CD14-positive monocyte (primary cell): ENCODE results near the gene NUTM2G. TPM values are rescaled to one million over a fixed set of nuclear protein-coding genes. Genes with fewer than 3 reads are reported as not detected.
A peak's percentile ranks its signal among the peaks of the same experiment; 100 is the strongest.
"Not testable (repeated sequence)": the region's sequence is repeated elsewhere in the genome, so short reads cannot be mapped to it uniquely, and the experiment has no call there.

ENCODE experiments used
- DNase-seq, 3 donors: peaks; one replicate each; pipeline ENCODE4 v3.0.0-alpha.2; 2011 to 2022
- H2AFZ ChIP-seq: 2 replicates; pipeline ENCODE4 v1.6.0; 2012; ENCODE audit warnings: mild to moderate bottlenecking, low read depth, low read length, inconsistent platforms; ENCODE audit not compliant: insufficient read depth, poor library complexity, severe bottlenecking
- H3K27ac ChIP-seq, 2 donors: 1 replicate in 1 of 2; 2 replicates in 1 of 2; pipeline ENCODE4 v1.5.1; 2012 to 2013; ENCODE audit warnings: low read length in 2 of 2, control low read depth in 1 of 2, inconsistent platforms in 1 of 2, low read depth in 1 of 2, mild to moderate bottlenecking in 1 of 2
- H3K27me3 ChIP-seq, 2 donors: one replicate each; pipeline versions ENCODE4 v1.6.0 to v1.6.1; 2011 to 2013; ENCODE audit warnings: low read length in 2 of 2; ENCODE audit not compliant: control insufficient read depth in 2 of 2, insufficient read depth in 2 of 2
- H3K36me3 ChIP-seq, 2 donors: replicated peaks in 1 of 2; 1 replicate in 1 of 2; 2 replicates in 1 of 2; pipeline versions ENCODE4 v1.5.1 to v1.6.1; 2012 to 2013; ENCODE audit warnings: low read length in 2 of 2, control low read depth in 1 of 2, inconsistent platforms in 1 of 2, mild to moderate bottlenecking in 1 of 2; ENCODE audit not compliant: insufficient read depth in 2 of 2, control insufficient read depth in 1 of 2
- H3K4me1 ChIP-seq, 2 donors: 1 replicate in 1 of 2; 2 replicates in 1 of 2; pipeline versions ENCODE4 v1.5.1 to v1.6.1; 2012 to 2013; ENCODE audit warnings: low read length in 2 of 2, control low read depth in 1 of 2, inconsistent platforms in 1 of 2, mild to moderate bottlenecking in 1 of 2, moderate library complexity in 1 of 2; ENCODE audit not compliant: insufficient read depth in 2 of 2, control insufficient read depth in 1 of 2
- H3K4me2 ChIP-seq: replicated peaks from 2 replicates; pipeline ENCODE3; 2012; ENCODE audit warnings: low read length, moderate library complexity, mild to moderate bottlenecking; ENCODE audit not compliant: poor library complexity, severe bottlenecking; ENCODE audit errors: extremely low read depth
- H3K4me3 ChIP-seq, 3 experiments: fragments of 200-600 bp in 1 of 3; sonication (generic) in 1 of 3; replicated peaks in 1 of 3; 1 replicate in 2 of 3; 2 replicates in 1 of 3; pipeline ENCODE4 v1.5.1; 2011 to 2013; ENCODE audit warnings: low read length in 3 of 3, mild to moderate bottlenecking in 3 of 3, control low read depth in 2 of 3, low read depth in 2 of 3, inconsistent platforms in 1 of 3, moderate library complexity in 1 of 3
- H3K79me2 ChIP-seq: 2 replicates; pipeline ENCODE4 v1.6.0; 2012; ENCODE audit warnings: mild to moderate bottlenecking, control low read depth, inconsistent platforms, low read length, moderate library complexity; ENCODE audit not compliant: insufficient read depth
- H3K9ac ChIP-seq: 2 replicates; pipeline ENCODE4 v1.6.0; 2017; ENCODE audit warnings: low read length, mild to moderate bottlenecking; ENCODE audit not compliant: insufficient read depth, poor library complexity, severe bottlenecking
- H3K9me3 ChIP-seq, 2 donors: replicated peaks in 1 of 2; 1 replicate in 1 of 2; 2 replicates in 1 of 2; pipeline versions ENCODE4 v1.5.1 to v1.6.1; 2012 to 2013; ENCODE audit warnings: low read length in 2 of 2, control low read depth in 1 of 2; ENCODE audit not compliant: control insufficient read depth in 1 of 2, insufficient read depth in 1 of 2
- H4K20me1 ChIP-seq: 2 replicates; pipeline ENCODE4 v1.6.0; 2012; ENCODE audit warnings: mild to moderate bottlenecking, low read length, control low read depth, moderate library complexity; ENCODE audit not compliant: insufficient read depth
- H3K27ac Mint-ChIP-seq, 7 donors: one replicate each; pipeline ENCODE4 v1.8.0; 2020; ENCODE audit warnings: mild to moderate bottlenecking in 7 of 7, mixed read lengths in 7 of 7, moderate library complexity in 6 of 7, inconsistent platforms in 2 of 7
- H3K27me3 Mint-ChIP-seq, 3 donors: one replicate each; pipeline ENCODE4 v1.8.0; 2021 to 2022; ENCODE audit warnings: low read depth in 3 of 3, mild to moderate bottlenecking in 3 of 3, mixed read lengths in 3 of 3, moderate library complexity in 3 of 3, inconsistent platforms in 1 of 3
- H3K36me3 Mint-ChIP-seq, 2 donors: one replicate each; pipeline ENCODE4 v1.8.0; 2020; ENCODE audit warnings: mixed read lengths in 2 of 2, inconsistent platforms in 1 of 2, mild to moderate bottlenecking in 1 of 2
- H3K4me1 Mint-ChIP-seq: one replicate; pipeline ENCODE4 v1.8.0; 2020; ENCODE audit warnings: mild to moderate bottlenecking, mixed read lengths
- H3K4me3 Mint-ChIP-seq, 2 donors: one replicate each; pipeline ENCODE4 v1.8.0; 2020; ENCODE audit warnings: mild to moderate bottlenecking in 2 of 2, mixed read lengths in 2 of 2, moderate library complexity in 1 of 2
- H3K9me3 Mint-ChIP-seq, 7 donors: one replicate each; pipeline ENCODE4 v1.8.0; 2020 to 2022; ENCODE audit warnings: mixed read lengths in 7 of 7, mild to moderate bottlenecking in 6 of 7, moderate library complexity in 6 of 7, inconsistent platforms in 2 of 7
- WGBS: methylation state at CpG from one replicate; pipeline ENCODE4 v1.1.5; 2013; ENCODE audit warnings: missing lambda C conversion rate; ENCODE audit not compliant: insufficient coverage; 5-methylcytosine and 5-hydroxymethylcytosine counted together
- intact Hi-C, 2 donors: fragments of 100-400 bp; cut with micrococcal nuclease; formaldehyde crosslinking; loops; one replicate each; pipeline versions ENCODE4 v1.15.0 to v1.15.1; 2023
- polyA plus RNA-seq, 3 donors: library from polyadenylated mRNA; depleted of rRNA in 1 of 3; unstranded in 2 of 3; stranded (reverse) in 1 of 3; fragments of 300-500 nt in 2 of 3; fragments of >200 nt in 1 of 3; fragmentation: Illumina TruSeq in 2 of 3; gene quantifications; 1 replicate in 2 of 3; 2 replicates in 1 of 3; pipeline ENCODE4 v1.2.3, GENCODE V29; 2012 to 2021

NUTM2G gene
- polyA plus RNA-seq, 3 donors = not detected

DNA sequence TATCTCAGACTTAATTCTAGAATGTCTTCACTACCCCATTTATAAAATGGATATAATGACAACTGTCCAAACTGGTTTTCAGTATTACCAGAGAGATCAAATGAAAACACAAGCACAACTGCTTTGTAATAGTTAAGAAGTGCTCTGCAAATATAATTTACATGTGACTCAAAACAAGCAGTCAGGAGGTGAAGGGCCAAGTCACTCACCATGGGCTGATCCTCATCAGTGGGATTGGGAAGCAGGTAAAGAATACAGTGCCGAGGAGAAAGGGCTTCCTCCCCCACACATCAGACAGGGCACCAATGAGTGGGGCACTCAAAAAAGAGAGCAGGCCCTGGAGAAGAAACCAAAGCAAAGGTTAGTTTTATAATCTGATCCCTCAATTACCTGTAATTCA, 20.7 kb downstream of the NUTM2G start:
- intact Hi-C loops, H3K9ac ChIP-seq, H4K20me1 ChIP-seq, H3K79me2 ChIP-seq, H3K4me2 ChIP-seq, H3K4me1 Mint-ChIP-seq, H3K4me3 Mint-ChIP-seq, DNase-seq, H3K9me3 ChIP-seq, H3K27me3 Mint-ChIP-seq, H3K4me1 ChIP-seq, H3K27ac ChIP-seq, H3K27ac Mint-ChIP-seq, H3K4me3 ChIP-seq, H3K9me3 Mint-ChIP-seq, H2AFZ ChIP-seq, H3K27me3 ChIP-seq: not testable (repeated sequence)
- H3K36me3 ChIP-seq = peaks cover 3 to 13% of the 10 kb centered on the region in 2 donors
- peaks cover 23 to 30% of the 10 kb centered on the region in 2 donors for H3K36me3 Mint-ChIP-seq
- no CpG with 5 or more reads among the region's 1 CpG for WGBS

DNA sequence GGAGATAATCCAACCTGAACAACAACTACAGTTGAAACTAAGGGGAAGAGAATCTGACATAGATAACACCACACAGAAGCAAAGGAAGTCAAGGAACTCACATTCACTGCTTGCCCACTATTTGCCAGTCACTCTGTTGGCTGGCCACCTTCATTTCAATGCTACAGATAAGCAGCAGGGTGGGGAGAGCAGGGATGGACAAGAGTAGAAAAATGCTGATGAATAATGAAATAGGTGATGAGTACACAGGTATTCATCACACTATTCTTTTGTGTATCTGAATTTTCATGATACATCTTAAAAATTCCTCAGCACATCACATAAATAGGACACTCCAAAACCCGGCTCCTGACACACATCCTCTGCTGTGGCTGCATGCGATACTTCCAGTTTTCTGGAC, 21.9 kb downstream of the NUTM2G start:
- intact Hi-C loops, H3K4me1 Mint-ChIP-seq: not testable (repeated sequence)

DNA sequence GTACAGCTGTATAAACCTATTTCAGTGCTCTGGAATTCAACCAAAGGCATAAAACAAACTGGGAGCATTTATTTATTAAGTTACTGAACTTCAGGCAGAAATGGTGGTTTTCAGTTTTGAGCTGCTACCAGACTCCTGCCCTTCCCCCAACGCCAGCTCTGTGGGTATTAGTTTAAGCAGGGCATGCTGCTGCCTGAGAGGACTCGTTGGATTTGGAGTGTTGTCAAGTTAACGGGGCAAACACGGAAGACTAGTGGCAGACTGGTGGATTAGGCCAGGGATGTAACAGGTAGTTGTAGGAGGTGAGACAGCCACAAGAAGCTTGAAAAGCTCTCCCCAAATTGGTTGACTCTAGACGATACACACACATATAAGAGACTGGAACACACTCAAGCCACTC, 38.9 kb downstream of the NUTM2G start:
- H3K27ac ChIP-seq, DNase-seq, H3K4me1 ChIP-seq, H3K4me2 ChIP-seq, H3K27me3 Mint-ChIP-seq, H3K4me3 ChIP-seq, H3K4me3 Mint-ChIP-seq, H3K9me3 Mint-ChIP-seq, H3K27me3 ChIP-seq, H3K4me1 Mint-ChIP-seq, H3K9ac ChIP-seq, H2AFZ ChIP-seq, intact Hi-C loops, H3K9me3 ChIP-seq: not testable (repeated sequence)
- H3K36me3 Mint-ChIP-seq = peaks cover 17 to 47% of the 10 kb centered on the region in 2 donors
- H3K36me3 ChIP-seq = peaks cover 2 to 17% of the 10 kb centered on the region in 2 donors
- H4K20me1 ChIP-seq = peaks cover 25% of the 10 kb centered on the region
- H3K79me2 ChIP-seq = peaks cover 26% of the 10 kb centered on the region
- peak overlapping the region in 2 of 7 donors; percentile 56 to 60 for H3K27ac Mint-ChIP-seq
- WGBS = 100% methylated on average over 1 of the region's 5 CpGs

More for the DNA sequence above, 21.9 kb downstream of the NUTM2G start:
- H3K27me3 ChIP-seq, H3K4me1 ChIP-seq, H3K27ac ChIP-seq, H3K27me3 Mint-ChIP-seq, H3K9ac ChIP-seq, H3K4me3 Mint-ChIP-seq, H3K4me2 ChIP-seq, H3K79me2 ChIP-seq, H3K4me3 ChIP-seq, H3K9me3 Mint-ChIP-seq, H3K9me3 ChIP-seq, DNase-seq, H4K20me1 ChIP-seq, H2AFZ ChIP-seq: not testable (repeated sequence)
- Mint-ChIP-seq H3K27ac (peak overlapping the region in 1 of 7 donors; percentile 46), H3K36me3 (peaks cover 21 to 33% of the 10 kb centered on the region in 2 donors)
- peaks cover 8 to 13% of the 10 kb centered on the region in 2 donors for H3K36me3 ChIP-seq
- no CpG with 5 or more reads among the region's 2 CpGs for WGBS

DNA sequence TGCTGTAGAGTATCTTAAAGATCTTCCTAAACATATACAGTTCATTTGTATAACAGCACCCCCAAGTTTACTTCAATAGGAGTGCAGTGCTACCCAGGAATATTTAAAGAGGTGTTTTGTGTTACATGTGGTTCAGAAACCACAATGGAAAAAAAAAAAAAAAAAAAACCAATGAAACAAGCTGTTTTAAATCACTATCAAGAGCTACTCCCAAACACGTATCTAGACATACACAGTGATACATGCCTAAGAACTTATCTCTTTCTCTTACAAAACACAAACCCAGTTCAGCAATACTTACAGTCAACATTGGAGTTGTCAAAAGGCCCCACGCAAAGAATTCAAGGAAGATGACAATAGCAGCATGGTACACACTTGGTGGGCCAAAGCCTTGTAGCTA, 43.9 kb downstream of the NUTM2G start:
- H3K4me3 ChIP-seq, H3K27me3 ChIP-seq, H3K27me3 Mint-ChIP-seq, H3K4me1 ChIP-seq, H2AFZ ChIP-seq, H3K27ac Mint-ChIP-seq, H3K9me3 Mint-ChIP-seq, DNase-seq, H3K9ac ChIP-seq, H3K4me2 ChIP-seq, intact Hi-C loops, H3K4me3 Mint-ChIP-seq, H3K4me1 Mint-ChIP-seq, H3K27ac ChIP-seq, H3K9me3 ChIP-seq: not testable (repeated sequence)
- Histone ChIP-seq H4K20me1 (peaks cover 42% of the 10 kb centered on the region), H3K79me2 (peaks cover 48% of the 10 kb centered on the region), H3K36me3 (peaks cover 2 to 13% of the 10 kb centered on the region in 2 donors)
- no CpG with 5 or more reads among the region's 2 CpGs for WGBS
- peaks cover 15 to 37% of the 10 kb centered on the region in 2 donors for H3K36me3 Mint-ChIP-seq
